Spinal cord (tissue), 10 donors: Measurements from ENCODE around the gene HIGD2B. TPM values are rescaled to one million over a fixed set of nuclear protein-coding genes. Genes with fewer than 3 reads are reported as not detected.
"Not testable (repeated sequence)": the region's sequence is repeated elsewhere in the genome, so short reads cannot be mapped to it uniquely, and the experiment has no call there.

Source experiments
- DNase-seq, 6 donors: peaks; one replicate each; pipeline versions ENCODE4 v3.0.0 to v3.0.0-alpha.2; 2013 to 2015; ENCODE audit warnings: low spot score in 6 of 6, low read depth in 4 of 6
- H3K27ac ChIP-seq: one replicate; pipeline ENCODE4 v1.5.1; 2013; ENCODE audit warnings: low read depth, low read length, control low read depth
- H3K27me3 ChIP-seq: one replicate; pipeline ENCODE4 v1.6.1; 2013; ENCODE audit warnings: low read length; ENCODE audit not compliant: control insufficient read depth, insufficient read depth
- H3K36me3 ChIP-seq: one replicate; pipeline ENCODE4 v1.6.1; 2013; ENCODE audit warnings: low read length; ENCODE audit not compliant: control insufficient read depth, insufficient read depth
- H3K4me1 ChIP-seq: one replicate; pipeline ENCODE4 v1.6.1; 2013; ENCODE audit warnings: low read length; ENCODE audit not compliant: control insufficient read depth, insufficient read depth
- H3K4me3 ChIP-seq: one replicate; pipeline ENCODE4 v1.5.1; 2013; ENCODE audit warnings: low read depth, low read length, control low read depth
- H3K9me3 ChIP-seq: one replicate; pipeline ENCODE4 v1.6.1; 2013; ENCODE audit warnings: low read length; ENCODE audit not compliant: control insufficient read depth, insufficient read depth
- WGBS: methylation state at CpG from one replicate; pipeline ENCODE4 v1.1.5; 2013; ENCODE audit warnings: missing lambda C conversion rate; ENCODE audit not compliant: insufficient coverage; 5-methylcytosine and 5-hydroxymethylcytosine counted together
- polyA plus RNA-seq, 2 donors: library from polyadenylated mRNA; unstranded; fragments of 120-200 nt; gene quantifications; one replicate each; pipeline ENCODE4 v1.2.1, GENCODE V29; 2013; ENCODE audit not compliant: insufficient read length in 2 of 2
- total RNA-seq, 2 donors: library from RNA; depleted of rRNA in 1 of 2; stranded (reverse); fragments of 120-200 nt in 1 of 2; fragments of >200 nt in 1 of 2; gene quantifications; one replicate each; pipeline versions ENCODE4 v1.2.3 to v1.2.4, GENCODE V29; 2013 to 2014
- donor health status: healthy.

Gene HIGD2B
- total and polyA plus RNA-seq, 4 donors: not detected

DNA sequence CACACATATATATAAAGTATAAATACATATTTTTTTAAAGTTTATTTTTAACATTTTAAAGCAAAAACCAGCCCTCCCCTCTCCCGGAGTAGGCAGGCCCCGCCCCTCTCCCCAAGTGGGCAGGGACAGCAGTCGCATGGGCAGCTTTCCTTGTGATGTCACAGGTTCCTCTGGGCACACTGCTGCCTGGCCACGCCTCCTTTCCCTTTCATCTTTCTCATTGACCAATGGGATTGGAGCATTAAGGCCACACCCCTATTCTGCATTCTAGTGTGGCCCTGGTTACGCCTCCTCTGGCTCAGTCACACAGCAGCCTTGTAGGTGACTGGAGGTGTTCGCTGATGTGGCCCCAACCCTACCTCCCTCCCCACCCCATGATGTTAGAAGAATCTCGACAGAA is 31.6 kb downstream of the HIGD2B start, which contains the start of gene GOLGA6B:
GOLGA6B (plus strand) TSS at position 301 of the 400 bp plus-strand sequence; CDS start at position 342, 41 bp downstream.
- not testable (repeated sequence) for DNase-seq, H3K9me3 ChIP-seq, H3K27me3 ChIP-seq, H3K36me3 ChIP-seq, H3K4me1 ChIP-seq, H3K27ac ChIP-seq, H3K4me3 ChIP-seq
- WGBS: no CpG with 5 or more reads among the region's 7 CpGs

DNA sequence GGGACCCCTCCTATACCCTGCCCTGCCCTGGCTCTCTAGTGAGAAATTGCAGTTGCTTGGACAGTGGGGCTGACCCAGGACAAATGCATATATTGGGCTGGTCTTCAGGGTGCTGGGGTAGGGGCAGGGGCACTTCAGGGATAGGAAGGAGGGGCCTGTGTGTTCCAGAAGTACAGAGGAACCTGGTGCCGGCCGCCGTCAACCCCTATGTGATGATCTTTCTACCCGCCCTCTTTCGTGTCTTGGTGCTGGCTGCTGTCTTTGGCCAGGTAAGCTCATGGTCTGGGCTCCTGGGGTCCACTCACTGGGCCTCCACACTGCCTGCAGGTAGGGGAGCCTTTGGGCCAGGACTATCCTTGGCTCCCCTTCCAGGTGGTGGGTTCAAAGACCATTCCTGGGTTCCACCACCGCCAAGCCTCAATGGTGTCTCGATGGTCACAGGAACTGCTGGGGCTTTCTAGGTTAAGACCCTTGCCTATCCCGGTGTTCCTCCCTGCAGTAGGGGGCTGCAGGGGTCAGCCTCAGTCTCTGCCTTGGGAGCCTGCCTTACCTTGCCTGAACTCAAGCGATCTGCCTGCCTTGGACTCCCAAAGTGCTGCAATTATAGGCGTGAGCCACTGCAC is 37.2 kb downstream of the HIGD2B start:
- not testable (repeated sequence) for DNase-seq, H3K36me3 ChIP-seq, H3K27ac ChIP-seq, H3K27me3 ChIP-seq, H3K4me1 ChIP-seq, H3K4me3 ChIP-seq, H3K9me3 ChIP-seq
- WGBS: 100% methylated on average over 2 of the region's 10 CpGs

DNA sequence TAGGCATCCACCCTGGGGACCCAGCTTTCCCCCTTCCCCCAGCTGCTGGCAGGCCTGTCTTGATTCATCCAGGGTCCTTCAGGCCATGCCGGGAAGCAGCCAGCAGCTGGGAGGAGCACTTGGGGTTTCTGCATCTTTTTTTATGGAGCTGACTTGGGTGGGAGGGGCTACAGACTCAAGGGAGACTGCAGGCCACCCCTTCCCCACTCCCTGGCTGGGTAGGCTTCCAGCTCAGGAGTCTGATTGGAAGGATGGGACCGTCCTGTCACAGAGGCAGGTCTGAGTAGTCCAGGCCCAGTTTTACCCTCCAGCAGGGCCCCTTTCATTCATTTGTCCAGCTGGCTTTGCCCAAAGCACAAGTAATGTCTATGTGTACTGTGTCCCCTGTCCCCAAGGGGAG is 43.7 kb downstream of the HIGD2B start:
- H3K27me3 ChIP-seq, H3K4me3 ChIP-seq, H3K36me3 ChIP-seq, H3K4me1 ChIP-seq, H3K27ac ChIP-seq, DNase-seq, H3K9me3 ChIP-seq: not testable (repeated sequence)
- WGBS: no CpG with 5 or more reads among the region's 2 CpGs

DNA sequence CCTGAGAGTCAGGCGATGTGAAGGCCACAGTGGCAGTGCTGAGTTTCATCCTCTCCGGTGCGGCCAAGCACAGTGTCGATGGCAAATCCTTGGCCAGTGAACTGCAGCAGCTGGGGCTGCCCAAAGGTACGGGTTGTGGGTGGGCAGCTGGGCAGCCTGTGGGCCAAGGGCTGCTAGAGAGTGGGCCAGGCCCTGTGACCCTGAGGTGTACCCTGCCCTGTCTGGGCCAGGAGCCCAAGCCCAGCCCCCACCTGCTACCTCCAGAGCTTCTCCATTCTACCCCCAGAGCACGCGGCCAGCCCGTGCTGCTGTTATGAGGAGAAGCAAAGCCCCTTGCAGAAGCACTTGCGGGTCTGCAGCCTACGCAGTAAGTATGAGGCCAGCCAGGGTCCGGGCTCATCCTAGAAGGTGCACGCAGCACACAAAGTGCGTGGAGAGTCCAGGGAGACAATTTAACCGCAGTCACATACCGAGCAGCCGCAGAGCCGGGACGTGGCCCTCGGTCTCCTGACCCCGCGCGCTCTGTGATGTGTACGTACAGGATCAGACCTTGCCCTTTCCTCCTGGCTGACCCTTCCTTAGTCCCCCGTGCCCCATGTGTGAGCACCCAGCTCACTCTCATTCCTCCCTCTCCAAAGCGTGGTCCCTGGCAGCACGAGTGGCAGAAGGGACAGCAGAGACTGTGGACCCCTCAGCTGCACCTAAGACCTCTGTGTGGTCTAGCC is 46.1 kb downstream of the HIGD2B start:
- DNase-seq, H3K4me1 ChIP-seq, H3K9me3 ChIP-seq, H3K4me3 ChIP-seq, H3K27ac ChIP-seq, H3K27me3 ChIP-seq, H3K36me3 ChIP-seq: not testable (repeated sequence)
- no CpG with 5 or more reads among the region's 26 CpGs for WGBS

DNA sequence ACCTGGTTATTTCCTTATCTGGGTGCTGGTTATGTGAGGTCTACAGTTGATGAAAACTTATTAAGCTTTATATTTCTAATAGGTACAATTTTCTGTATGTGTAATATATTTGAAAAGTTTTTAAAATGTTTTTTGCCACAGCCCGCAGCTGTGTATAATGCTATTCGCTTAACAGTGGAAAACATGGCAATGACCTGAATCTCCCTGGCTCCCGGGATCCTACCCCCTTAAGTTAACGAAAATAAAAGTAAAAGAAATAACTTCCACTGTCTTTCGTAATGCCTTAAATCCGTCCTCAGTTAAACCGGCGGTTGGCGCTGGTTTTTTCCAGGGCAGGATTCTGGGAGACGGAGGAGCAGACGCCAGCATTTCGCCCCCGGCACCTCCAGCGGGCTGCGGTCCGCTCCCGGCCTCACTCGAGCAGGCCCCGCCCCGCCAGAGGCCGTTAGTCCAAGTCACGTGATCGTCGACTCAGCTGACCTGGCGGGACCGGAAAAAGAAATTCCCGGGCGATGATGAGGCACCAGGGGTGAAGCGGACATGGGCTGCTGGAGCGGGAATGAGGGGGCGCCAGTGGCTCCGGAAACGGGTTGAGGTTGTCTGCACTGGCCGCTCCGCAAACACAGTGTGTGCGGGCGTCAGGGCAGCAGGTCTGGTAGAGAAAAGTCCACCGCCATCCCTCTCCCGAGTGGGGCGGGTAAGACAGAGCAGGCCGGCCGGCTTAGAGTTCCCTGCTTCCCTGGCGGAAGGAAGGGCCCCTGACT is 49.3 kb downstream of the HIGD2B start:
- no CpG with 5 or more reads among the region's 43 CpGs for WGBS
- H3K27ac ChIP-seq, H3K4me1 ChIP-seq, H3K36me3 ChIP-seq, H3K27me3 ChIP-seq, H3K9me3 ChIP-seq: not testable (repeated sequence)
- peak in 5 of 6 donors; percentile 42 to 95 (median 60) for DNase-seq
- peak overlapping the region; percentile 27 for H3K4me3 ChIP-seq

DNA sequence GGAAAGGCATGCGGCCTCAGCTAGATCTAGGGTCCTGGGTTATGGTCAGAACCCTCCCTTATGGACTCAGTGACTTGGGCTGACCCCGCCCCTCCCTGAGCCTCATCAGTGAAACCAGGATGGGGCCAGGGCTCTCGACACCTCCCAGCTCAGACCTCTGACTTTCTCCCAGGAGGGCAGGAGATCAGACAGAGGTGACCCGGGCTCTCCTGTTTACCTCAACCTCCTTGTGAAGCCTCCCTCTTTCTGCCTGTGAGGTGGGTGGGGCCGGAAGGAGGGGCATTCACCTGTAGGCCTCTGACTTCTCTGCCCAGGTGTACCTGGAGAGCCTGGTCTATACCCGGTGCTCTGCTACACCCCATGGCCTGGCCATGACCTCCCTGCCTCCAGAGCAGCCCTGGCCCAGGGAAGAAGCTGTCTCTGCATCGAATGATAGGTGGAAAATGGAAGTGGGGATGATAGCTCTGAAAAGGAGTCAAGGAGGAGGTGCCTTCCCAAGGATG is 56.9 kb downstream of the HIGD2B start:
- H3K4me1 ChIP-seq, H3K4me3 ChIP-seq, H3K36me3 ChIP-seq, H3K9me3 ChIP-seq, H3K27me3 ChIP-seq, H3K27ac ChIP-seq, DNase-seq: not testable (repeated sequence)
- 80% methylated on average over 7 of the region's 7 CpGs for WGBS

DNA sequence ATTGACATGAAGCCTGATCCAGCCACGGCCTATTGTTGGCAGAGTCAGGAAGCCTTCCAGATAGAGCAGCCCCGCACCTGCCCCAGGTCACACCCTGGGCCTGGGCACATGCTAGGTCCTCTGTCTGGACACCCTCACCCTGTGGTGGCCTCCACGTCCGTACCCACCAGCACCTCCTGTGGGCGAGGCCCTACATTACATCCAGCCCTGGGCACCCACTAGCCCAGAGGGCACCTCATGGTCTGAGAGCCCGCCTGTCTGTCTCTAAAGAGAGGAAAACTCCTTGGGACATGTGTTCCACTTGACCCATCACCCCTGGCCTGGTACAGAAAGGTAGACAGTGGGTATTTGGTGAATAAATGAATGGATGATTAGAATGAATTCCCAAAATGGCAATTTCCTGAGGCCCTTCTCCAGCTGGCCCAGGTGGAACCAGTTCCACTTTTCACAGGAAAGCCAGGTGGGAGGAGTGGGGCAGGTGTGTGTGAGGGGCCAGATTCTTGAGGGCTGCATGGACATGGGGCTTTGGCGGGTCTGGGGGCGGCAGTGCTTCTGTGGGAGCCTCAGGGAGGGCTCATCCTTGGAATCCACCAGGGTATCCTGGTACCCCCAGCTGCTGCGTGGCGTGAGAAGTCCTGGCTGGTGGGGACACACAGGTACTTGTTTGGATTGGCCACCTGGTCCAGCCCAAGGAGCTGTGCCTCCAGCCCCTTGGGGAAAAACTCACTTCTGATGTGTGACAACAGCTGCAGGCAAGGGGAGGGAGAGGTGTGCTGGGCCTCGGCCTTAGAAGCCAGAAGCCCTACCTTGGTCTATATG is 57.5 kb downstream of the HIGD2B start:
- DNase-seq, H3K4me3 ChIP-seq, H3K36me3 ChIP-seq, H3K9me3 ChIP-seq, H3K4me1 ChIP-seq, H3K27me3 ChIP-seq, H3K27ac ChIP-seq: not testable (repeated sequence)
- 86% methylated on average over 8 of the region's 11 CpGs for WGBS

DNA sequence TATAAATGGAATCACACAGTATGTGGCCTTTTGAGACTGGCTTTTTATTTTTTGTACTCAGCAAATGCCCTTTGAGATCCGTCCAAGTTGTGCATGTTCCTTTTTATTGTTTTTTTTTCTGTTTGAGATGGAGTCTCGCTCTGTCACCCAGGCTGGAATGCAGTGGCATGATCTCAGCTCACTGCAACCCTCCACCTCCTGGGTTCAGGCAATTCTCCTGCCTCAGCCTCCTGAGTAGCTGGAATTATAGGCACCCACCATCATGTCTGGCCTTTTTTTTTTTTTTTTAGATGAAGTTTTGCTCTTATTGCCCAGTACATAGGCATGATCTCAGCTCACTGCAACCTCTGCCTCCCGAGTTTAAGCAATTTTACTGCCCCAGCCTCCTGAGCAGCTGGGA is 59.8 kb downstream of the HIGD2B start:
- not testable (repeated sequence) for H3K36me3 ChIP-seq, H3K9me3 ChIP-seq, H3K4me1 ChIP-seq, H3K27me3 ChIP-seq, H3K27ac ChIP-seq, H3K4me3 ChIP-seq, DNase-seq
- WGBS: no CpG with 5 or more reads among the region's 3 CpGs
